HG03558 (cell line): Measurements from ENCODE around the gene ROMO1.
"Not testable (repeated sequence)": the region's sequence is repeated elsewhere in the genome, so short reads cannot be mapped to it uniquely, and the experiment has no call there.

ENCODE experiments used
- ATAC-seq: cut with Tn5 transposase; IDR thresholded peaks from one replicate; pipeline ENCODE4 v1.9.1; 2021; ENCODE audit warnings: moderate number of reproducible peaks; ENCODE audit not compliant: unreplicated experiment; ENCODE audit errors: extremely low read depth

ROMO1 gene

DNA sequence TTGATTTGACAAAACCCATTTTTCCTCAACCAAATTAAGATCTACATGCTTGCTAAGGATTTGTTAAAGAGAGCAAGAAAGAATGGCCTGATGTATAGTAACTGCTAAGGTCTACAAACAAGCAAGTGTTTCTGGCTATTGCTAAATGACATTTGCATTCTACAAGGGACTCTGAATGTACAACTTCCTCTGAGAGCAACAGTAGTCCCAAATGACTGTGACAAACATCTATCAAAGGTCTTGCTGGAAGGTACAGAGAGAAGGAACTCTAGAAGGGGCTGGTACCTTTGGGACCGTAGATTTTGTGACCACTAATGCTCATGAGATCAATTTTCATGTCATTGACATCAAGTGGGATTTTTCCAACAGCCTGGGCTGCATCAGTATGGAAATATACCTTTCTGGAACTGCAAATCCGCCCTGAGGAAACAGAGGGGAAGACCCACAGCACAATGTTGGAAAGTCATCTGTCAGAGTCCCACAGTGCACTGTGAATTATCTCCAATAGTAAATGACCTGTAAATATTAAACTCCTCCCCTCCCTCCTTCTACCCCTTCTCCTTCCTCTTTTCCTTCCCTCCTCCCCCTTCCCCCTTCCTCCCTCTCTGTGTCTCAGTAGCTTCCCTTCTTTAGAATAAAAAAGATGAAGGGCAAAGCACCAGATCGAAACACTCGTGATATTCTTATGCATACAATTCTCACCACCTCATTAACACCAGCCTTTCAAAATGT is 18.6 kb upstream of the ROMO1 start:
- ATAC-seq, result no peak

GRCh38 chr20:35681960-35682359 is 17.2 kb upstream of the ROMO1 start:
- no peak for ATAC-seq

- not testable (repeated sequence) for ATAC-seq
These were observed 13.8 kb upstream of the ROMO1 start for GRCh38 chr20:35685368-35685767.

GRCh38 chr20:35686872-35687271 is 12.3 kb upstream of the ROMO1 start:
- ATAC-seq, result not testable (repeated sequence)

DNA sequence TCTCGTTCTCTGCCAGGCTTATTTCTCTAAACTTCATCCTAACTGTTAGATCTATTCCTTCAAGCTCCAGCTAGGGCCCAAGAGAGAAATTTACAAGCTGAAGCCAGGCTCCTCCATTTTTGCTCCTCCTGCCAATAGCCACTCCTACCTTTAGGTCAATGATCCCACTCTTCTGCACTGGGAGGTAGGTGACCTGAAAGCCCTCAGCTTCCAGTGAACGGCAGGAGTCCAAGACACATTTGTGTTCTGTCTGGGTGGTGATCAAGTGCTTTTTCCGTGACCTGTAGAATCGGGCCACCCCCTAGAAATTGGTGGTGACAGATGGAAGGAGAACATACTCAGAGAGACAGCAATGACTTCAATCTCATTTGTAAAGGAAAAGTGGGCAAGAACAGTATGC is 8.9 kb upstream of the ROMO1 start:
- no peak for ATAC-seq

- ATAC-seq, result no peak
These were observed 3.9 kb upstream of the ROMO1 start for GRCh38 chr20:35695245-35695749.

DNA sequence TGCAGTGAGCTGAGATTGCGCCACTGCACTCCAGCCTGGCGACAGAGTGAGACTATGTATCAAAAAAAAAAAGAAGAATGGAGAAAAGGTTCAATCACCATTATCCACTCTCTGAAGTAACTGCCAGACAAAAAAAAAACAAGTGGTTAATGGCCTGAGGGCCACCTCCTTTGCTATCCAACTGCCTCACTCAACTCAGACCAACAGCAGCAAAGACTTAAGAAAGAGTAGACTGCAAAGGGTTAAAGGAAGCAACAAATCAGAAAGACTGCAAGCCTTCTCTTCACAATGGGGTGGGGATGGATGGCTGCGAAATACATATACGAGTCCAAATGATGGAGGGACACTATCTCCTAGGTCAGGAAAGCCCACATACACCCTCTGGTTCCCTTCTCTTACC is 3.2 kb upstream of the ROMO1 start:
- ATAC-seq, result no peak

DNA sequence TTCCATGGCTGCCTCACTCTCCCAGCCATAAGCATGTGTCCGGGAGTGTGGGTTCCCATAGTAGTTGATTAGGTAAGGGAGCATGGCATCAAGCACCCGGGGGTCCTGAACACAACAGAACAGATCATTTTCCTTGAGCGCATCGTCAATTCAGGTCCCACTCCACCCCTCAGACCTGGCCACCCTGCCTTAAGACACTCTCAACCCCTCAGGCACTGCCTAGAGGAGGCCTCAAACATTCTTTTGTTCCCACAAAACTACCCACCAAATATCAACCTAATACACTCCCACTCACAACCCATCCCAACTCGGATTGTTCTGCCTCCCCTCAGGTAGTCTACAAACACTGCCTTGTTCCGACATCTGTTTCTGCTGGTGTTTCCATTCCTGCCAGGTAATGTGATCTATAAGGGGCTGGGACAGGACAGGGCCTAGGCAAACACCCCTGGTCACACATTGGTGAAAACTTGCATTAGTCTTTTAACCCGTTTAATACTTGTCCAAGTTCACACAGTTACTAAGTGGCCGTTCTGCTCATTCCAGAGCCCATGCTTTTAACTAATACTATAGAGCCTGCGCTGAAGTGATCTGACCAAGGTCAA is 1.4 kb upstream of the ROMO1 start:
- no peak for ATAC-seq

GRCh38 chr20:35698298-35699126 is 693 bp upstream of the ROMO1 start:
- no peak for ATAC-seq

DNA sequence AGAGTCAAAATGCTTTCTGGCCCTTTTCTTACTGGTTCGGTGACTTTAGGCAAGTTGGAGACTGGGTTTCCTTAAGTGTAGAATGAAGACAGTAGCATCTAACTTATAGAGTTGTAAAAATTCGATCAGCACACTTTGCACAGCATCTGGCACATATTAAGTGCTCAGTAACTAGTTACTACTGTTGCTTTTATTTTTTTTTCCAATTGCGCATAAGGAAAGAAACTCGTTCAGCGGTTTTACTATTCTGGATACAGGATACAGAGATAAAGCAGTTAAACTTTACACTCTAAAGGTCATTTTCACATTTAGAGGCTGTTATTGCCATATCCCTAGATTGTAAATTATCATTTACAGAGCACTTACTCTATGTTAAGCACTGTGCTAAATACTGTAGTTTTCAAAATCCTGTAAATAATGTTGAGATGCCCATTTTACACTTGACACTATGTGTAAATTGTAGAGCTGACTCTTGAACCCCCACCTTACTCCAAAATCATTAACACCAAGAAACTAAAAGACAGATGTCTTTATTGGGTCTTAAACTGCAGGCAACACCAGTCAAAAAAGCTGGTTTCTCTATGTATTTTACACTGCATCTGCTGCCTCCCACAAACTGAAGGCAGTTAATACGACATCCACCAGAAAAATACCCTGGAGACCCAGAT is 886 bp downstream of the ROMO1 start:
- ATAC-seq, result no peak

GRCh38 chr20:35700625-35701148 is 1.5 kb downstream of the ROMO1 start:
- no peak for ATAC-seq

DNA sequence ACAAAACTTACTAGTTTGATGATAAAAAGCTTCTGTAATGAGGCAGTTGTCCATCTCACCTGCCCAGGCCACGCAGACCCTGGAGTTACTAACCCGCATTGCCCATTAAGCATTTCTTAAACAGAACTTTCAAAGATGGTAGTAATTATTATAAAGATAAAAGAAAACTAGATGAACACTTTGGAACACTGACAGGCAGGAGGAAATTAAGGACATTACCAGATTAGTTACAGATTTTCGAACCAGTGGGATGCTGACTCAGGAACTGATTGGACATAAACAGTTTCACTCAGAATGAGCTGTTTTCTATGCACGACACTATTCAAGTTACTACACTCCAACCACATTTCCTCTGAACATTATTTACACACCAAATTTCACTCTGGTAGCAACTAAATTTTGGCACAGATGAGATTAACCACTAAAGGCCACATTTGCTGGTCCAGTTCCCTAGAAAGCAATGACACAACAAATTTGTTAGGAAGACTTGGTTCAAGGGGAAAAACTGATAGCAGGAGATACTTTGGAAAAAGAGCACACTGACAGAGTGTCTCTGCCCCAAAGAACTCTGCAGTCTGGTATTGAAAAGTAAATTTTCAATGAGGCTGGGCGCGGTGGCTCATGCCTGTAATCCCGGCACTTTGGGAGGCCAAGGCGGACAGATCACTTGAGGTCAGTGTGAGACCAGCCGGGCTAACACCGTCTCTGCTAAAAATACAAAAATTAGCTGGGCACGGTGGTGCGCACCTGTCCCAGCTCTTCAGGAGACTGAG is 3.0 kb downstream of the ROMO1 start:
- ATAC-seq, result no peak

DNA sequence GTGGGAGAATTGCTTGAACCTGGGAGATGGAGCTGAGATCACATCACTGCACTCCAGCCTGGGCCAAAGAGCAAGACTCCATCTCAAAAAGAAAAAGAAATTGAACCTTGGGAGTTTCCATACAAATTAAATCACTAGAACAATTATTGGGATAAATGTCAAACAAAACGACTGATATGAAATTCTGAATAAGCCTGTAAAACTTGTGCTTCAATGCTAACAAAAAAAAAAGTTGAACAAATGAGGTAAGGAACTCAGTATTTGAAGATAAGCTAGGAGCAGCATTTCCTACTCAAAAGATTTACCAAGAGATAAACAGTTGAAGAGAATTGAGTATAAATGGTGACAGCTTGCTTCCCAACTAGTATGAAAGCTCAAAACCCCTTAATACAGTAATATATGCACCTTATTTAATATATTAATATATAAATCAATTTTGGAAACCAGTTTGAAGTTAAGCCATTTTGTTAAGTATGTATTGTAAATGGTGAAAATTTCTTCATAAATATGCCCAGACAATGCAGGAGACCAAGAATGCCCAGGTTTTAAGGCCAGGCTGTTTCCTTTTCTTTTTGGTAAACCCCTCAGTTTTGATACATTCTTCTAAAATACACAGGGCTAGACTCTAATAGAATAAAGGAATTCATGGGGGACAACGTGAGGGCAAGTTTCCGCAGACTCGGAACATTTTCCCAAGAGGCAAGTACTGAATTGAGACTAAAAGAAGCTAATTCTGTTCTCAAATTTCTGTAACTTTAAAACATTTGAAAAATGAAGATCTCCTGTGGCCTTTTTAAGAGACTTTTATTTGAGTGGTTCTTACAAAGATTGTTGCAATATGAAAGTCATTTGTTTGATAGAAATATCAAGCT is 3.9 kb downstream of the ROMO1 start:
- no peak for ATAC-seq

GRCh38 chr20:35704514-35705261 is 5.5 kb downstream of the ROMO1 start:
- ATAC-seq, result no peak

DNA sequence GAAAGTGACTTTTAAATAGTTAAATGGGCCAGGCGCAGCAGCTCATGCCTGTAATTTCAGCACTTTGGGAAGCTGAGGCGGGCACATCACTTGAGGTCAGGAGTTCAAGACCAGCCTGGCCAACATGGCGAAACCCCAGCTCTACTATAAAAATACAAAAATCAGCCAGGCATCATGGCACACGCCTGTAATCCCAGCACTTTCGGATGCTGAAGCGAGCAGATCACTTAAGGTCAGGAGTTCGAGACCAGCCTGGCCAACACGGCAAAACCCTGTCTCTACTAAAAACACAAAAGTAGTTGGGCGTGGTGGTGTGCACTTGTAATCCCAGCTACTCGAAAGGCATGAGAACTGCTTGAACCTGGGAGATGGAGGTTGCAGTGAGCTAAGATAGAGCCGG is 6.7 kb downstream of the ROMO1 start:
- not testable (repeated sequence) for ATAC-seq

DNA sequence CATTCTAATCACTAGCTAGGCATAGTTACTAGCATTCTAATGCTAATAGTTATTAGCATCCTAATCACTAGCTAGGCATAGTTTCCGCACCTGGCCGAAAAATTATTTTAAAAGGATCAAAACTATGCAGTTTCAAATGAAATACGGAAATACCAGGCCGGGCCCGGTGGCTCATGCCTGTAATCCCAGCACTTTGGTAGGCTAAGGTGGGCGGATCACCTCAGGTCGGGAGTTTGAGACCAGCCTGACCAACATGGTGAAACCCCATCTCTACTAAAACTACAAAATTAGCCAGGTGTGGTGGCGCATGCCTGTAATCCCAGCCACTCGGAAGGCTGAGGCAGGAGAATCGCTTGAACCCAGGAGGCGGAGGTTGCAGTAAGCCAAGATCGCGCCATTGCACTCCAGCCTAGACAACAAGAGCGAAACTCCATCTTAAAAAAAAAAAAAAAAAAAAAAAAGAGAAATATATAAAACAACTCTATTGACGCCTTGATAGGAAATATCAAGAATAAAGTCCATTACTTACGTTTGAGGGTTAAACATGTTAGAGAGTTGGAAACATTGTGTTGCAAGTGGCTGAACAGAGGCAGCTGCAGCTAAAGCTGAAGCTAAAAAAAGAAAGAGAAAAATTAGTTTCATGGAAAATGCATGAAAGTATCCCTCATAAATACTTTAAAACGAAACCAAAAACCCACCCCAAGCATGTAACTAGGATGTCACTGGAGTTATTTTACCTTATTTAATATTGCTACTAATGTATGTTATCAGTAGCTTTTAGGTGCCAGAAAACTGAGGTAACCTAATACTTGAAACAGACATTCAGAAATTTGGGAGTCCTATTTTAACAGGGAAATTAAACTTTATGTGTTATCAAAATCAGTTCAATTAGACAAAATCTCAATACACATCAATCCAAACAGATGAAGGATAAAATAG is 7.7 kb downstream of the ROMO1 start:
- ATAC-seq, result not testable (repeated sequence)

- ATAC-seq, result no peak
These were observed 9.3 kb downstream of the ROMO1 start for GRCh38 chr20:35708502-35708901.
